Measurements from ENCODE around the gene PELI3. TPM values are rescaled to one million over a fixed set of nuclear protein-coding genes. Genes with fewer than 3 reads are reported as not detected.
A peak's percentile ranks its signal among the peaks of the same experiment; 100 is the strongest.

The PELI3 gene
- polyA plus RNA-seq, 3 donors, result 11.3 to 13.2 (median 12.6) TPM

DNA sequence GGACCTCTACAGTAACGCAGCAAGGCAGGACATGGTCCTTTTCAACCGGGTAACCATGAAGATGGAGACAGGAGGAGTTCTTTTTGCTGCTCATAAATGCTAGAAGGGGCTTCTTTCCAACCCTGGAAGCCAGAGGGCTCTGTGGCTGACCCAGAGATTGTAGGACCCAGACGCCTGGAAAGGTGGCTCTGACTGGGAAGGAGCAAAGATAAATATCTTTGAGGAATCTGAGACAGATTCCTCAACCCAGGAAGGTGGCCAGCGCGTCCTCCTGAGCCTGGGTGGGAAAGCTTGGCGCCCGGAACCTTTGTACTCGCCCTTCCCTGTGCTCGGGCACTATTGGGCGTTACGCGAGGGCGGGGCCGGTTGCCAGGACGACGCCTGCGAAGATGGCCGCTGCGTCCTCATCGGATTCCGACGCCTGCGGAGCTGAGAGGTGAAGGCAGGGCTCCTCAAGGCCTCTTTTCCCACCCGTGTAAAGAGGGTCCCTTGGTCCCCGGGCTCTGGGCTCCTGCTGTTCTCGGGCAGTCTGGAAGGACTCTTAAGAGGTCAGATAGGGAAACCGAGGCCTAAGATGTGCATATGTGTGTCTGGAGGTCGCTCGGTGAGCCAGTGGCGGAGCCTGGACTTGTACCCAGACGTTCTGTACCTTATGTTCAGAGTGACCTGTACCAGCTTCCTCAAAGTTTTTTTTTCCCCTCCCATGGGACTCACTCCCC, 43.7 kb downstream of the PELI3 start, which contains the start of gene BBS1:
Gene BBS1, plus strand, starts transcription at position 365 of the 719 bp plus-strand sequence. Its CDS starts 25 bp downstream, at position 390.
- Mint-ChIP-seq H3K9me3 (no peaks in the 10 kb centered on the region), H3K4me1 (peaks cover 16% of the 10 kb centered on the region), H3K36me3 (peaks cover 16 to 32% of the 10 kb centered on the region in 2 donors), H3K27ac (peak within 1 kb of the TSS; percentile 71 to 88 (median 76)), H3K27me3 (ENCODE audit: low read depth in 3 of 3) (peaks cover 0 to 2% (median 0%) of the 10 kb centered on the region in 3 donors), H3K4me3 (peak within 1 kb of the TSS; percentile 86 to 94)
- intact Hi-C loops (cut with micrococcal nuclease), result no loop called here
- DNase-seq, result peak; percentile 71 to 72 (median 72)
- Histone ChIP-seq H3K9me3 (replicated peaks in 1 of 2; ENCODE audit: control insufficient read depth in 1 of 2, insufficient read depth in 1 of 2, low read length in 2 of 2) (no peaks in the 10 kb centered on the region), H3K27ac (ENCODE audit: low read depth in 1 of 2, low read length in 2 of 2) (peak within 1 kb of the TSS in 1 of 2 donors; percentile 61), H4K20me1 (ENCODE audit: insufficient read depth, low read length) (no peaks in the 10 kb centered on the region), H3K79me2 (ENCODE audit: insufficient read depth, low read length) (no peaks in the 10 kb centered on the region), H3K4me1 (ENCODE audit: control insufficient read depth in 1 of 2, insufficient read depth in 2 of 2, low read length in 2 of 2) (peaks cover 11 to 22% of the 10 kb centered on the region in 2 donors), H3K9ac (ENCODE audit: insufficient read depth, low read length, poor library complexity, severe bottlenecking) (no peak within 1 kb of the TSS), H3K4me3 (replicated peaks in 1 of 3; ENCODE audit: low read depth in 2 of 3, low read length in 3 of 3) (peak within 1 kb of the TSS; percentile 64 to 94 (median 79)), H2AFZ (ENCODE audit: insufficient read depth, low read depth, low read length, poor library complexity, severe bottlenecking) (peak within 1 kb of the TSS; percentile 96), H3K27me3 (ENCODE audit: control insufficient read depth in 2 of 2, insufficient read depth in 2 of 2, low read length in 2 of 2) (no peaks in the 10 kb centered on the region), H3K36me3 (replicated peaks in 1 of 2; ENCODE audit: control insufficient read depth in 1 of 2, insufficient read depth in 2 of 2, low read length in 2 of 2) (peaks cover 2 to 4% of the 10 kb centered on the region in 2 donors), H3K4me2 (replicated peaks; ENCODE audit: extremely low read depth, low read length, poor library complexity, severe bottlenecking) (peak within 1 kb of the TSS; percentile 92)
- TF ChIP-seq, protein P1, sequence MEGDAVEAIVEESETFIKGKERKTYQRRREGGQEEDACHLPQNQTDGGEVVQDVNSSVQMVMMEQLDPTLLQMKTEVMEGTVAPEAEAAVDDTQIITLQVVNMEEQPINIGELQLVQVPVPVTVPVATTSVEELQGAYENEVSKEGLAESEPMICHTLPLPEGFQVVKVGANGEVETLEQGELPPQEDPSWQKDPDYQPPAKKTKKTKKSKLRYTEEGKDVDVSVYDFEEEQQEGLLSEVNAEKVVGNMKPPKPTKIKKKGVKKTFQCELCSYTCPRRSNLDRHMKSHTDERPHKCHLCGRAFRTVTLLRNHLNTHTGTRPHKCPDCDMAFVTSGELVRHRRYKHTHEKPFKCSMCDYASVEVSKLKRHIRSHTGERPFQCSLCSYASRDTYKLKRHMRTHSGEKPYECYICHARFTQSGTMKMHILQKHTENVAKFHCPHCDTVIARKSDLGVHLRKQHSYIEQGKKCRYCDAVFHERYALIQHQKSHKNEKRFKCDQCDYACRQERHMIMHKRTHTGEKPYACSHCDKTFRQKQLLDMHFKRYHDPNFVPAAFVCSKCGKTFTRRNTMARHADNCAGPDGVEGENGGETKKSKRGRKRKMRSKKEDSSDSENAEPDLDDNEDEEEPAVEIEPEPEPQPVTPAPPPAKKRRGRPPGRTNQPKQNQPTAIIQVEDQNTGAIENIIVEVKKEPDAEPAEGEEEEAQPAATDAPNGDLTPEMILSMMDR (IDR thresholded peaks at IDR 0.05), result no peak
- WGBS (ENCODE audit: insufficient coverage), result 2% methylated on average over 31 of the region's 31 CpGs

DNA sequence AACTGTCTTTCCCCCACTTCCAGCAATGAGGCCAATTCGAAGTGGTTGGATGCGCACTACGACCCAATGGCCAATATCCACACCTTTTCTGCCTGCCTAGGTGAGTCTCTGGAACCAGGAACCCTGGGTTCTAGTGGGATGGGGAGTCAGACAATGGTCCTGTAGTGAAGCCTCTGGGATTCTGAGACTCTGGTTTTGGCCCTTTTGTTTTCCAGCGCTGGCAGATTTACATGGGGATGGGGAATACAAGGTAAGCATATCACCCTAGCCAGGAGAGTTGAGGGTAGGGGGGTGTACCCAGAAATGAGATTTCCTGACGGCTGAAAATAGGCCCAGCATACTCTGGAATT, 44.3 kb downstream of the PELI3 start:
- intact Hi-C loops (cut with micrococcal nuclease), result no loop called here
- no peaks in the 10 kb centered on the region for H4K20me1 ChIP-seq (ENCODE audit: insufficient read depth, low read length)
- Mint-ChIP-seq H3K9me3 (no peaks in the 10 kb centered on the region), H3K36me3 (peaks cover 13 to 34% of the 10 kb centered on the region in 2 donors), H3K27ac (peak overlapping the region in 5 of 7 donors; percentile 8 to 88 (median 74)), H3K4me1 (peaks cover 16% of the 10 kb centered on the region), H3K4me3 (peak overlapping the region; percentile 86 to 94), H3K27me3 (ENCODE audit: low read depth in 3 of 3) (peaks cover 0 to 2% (median 0%) of the 10 kb centered on the region in 3 donors)
- no peaks in the 10 kb centered on the region for H3K9me3 ChIP-seq (replicated peaks in 1 of 2; ENCODE audit: control insufficient read depth in 1 of 2, insufficient read depth in 1 of 2, low read length in 2 of 2)
- H3K4me1 ChIP-seq (ENCODE audit: control insufficient read depth in 1 of 2, insufficient read depth in 2 of 2, low read length in 2 of 2), result peaks cover 11 to 22% of the 10 kb centered on the region in 2 donors
- H3K79me2 ChIP-seq (ENCODE audit: insufficient read depth, low read length), result no peaks in the 10 kb centered on the region
- H3K9ac ChIP-seq (ENCODE audit: insufficient read depth, low read length, poor library complexity, severe bottlenecking), result no peak overlapping the region
- H3K27me3 ChIP-seq (ENCODE audit: control insufficient read depth in 2 of 2, insufficient read depth in 2 of 2, low read length in 2 of 2), result no peaks in the 10 kb centered on the region
- peaks cover 0 to 4% of the 10 kb centered on the region in 2 donors for H3K36me3 ChIP-seq (replicated peaks in 1 of 2; ENCODE audit: control insufficient read depth in 1 of 2, insufficient read depth in 2 of 2, low read length in 2 of 2)
- DNase-seq, result no peak
- TF ChIP-seq, protein P1 (IDR thresholded peaks at IDR 0.05), result no peak
- peak overlapping the region in 1 of 2 donors; percentile 61 for H3K27ac ChIP-seq (ENCODE audit: low read depth in 1 of 2, low read length in 2 of 2)
- H3K4me3 ChIP-seq (replicated peaks in 1 of 3; ENCODE audit: low read depth in 2 of 3, low read length in 3 of 3), result peak overlapping the region; percentile 64 to 94 (median 79)
- WGBS (ENCODE audit: insufficient coverage), result no CpG with 5 or more reads among the region's 5 CpGs
- peak overlapping the region; percentile 92 for H3K4me2 ChIP-seq (replicated peaks; ENCODE audit: extremely low read depth, low read length, poor library complexity, severe bottlenecking)
- H2AFZ ChIP-seq (ENCODE audit: insufficient read depth, low read depth, low read length, poor library complexity, severe bottlenecking), result peak overlapping the region; percentile 96
